Measurements from ENCODE around the gene ZNF33B. TPM values are rescaled to one million over a fixed set of nuclear protein-coding genes. Genes with fewer than 3 reads are reported as not detected.

ZNF33B gene
- total and polyA plus RNA-seq, 10 donors = 12.2 to 34.1 (median 25.3) TPM

DNA sequence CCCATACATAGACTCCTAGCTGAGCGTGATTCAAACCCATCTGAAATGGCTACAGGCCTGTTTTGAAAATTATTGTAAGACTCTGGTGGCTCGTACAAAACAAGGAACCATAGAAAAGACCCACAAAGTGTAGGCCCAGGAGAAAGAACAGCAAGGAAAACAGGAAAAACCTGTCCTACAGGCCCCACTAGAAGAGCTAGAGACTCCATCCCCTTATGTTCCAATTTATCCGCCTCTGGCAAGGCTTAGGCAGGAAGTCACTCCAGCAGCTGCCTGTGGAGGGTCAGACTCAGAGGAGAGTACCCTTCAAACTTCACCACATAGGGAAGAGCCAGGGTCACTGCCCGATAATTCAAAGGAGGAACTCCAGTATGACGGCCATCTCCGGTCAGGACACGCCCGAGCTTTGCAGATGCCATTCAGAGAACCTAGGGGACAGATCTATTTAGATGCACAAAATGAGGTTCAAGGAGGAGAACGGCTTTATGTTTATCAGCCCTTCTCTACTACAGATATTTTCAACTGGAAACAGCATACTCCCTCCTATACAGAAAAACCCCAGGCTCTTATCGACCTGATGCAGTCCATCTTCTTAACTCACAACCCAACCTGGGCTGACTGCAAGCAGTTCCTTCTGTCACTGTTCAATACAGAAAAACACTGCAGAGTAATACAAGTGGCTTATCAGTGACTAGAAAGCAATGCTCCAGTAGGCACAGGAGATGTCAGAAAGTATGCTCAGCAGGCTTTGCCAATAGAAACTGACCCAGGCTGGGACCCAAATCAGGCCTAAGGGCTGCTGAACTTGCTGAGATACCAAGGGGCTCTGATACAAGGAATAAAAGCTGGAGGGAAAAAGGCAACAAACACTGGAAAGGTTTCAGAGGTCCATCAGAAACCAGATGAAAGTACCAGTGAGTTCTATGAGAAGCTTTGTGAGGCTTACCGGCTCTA, 8.6 kb upstream of the ZNF33B start:
- TF ChIP-seq POLR2A (IDR thresholded peaks at IDR 0.05) = no peak
- no peak for TF ChIP-seq CTCF (IDR thresholded peaks at IDR 0.05 in 8 of 11, conservative IDR thresholded peaks at IDR 0.05 in 3 of 11)
- TF ChIP-seq POLR2AphosphoS5 (IDR thresholded peaks at IDR 0.05) = no peak
- no peaks in the 10 kb centered on the region for H3K36me3 ChIP-seq

GRCh38 chr10:42646214-42646613, 7.8 kb upstream of the ZNF33B start:
- Histone ChIP-seq H3K4me3 (no peak overlapping the region), H3K4me1 (no peaks in the 10 kb centered on the region), H3K27me3 (replicated peaks in 1 of 7) (no peaks in the 10 kb centered on the region), H3K27ac (no peak overlapping the region), H3K9me3 (no peaks in the 10 kb centered on the region), H3K36me3 (no peaks in the 10 kb centered on the region)
- DNase-seq = no peak
- 75 to 82% (median 79%) methylated on average over 4 of the region's 4 CpGs for WGBS, 5 donors
- intact Hi-C loops (cut with DNase I; ENCODE audit: low total_unique reads) = no loop called here
- no peak for TF ChIP-seq POLR2A (IDR thresholded peaks at IDR 0.05)
- TF ChIP-seq CTCF (IDR thresholded peaks at IDR 0.05 in 8 of 11, conservative IDR thresholded peaks at IDR 0.05 in 3 of 11) = no peak
- no peak for TF ChIP-seq POLR2AphosphoS5 (IDR thresholded peaks at IDR 0.05)

More for the DNA sequence above, 8.6 kb upstream of the ZNF33B start:
- Histone ChIP-seq H3K9me3 (no peaks in the 10 kb centered on the region), H3K27me3 (replicated peaks in 1 of 7) (no peaks in the 10 kb centered on the region), H3K4me1 (no peaks in the 10 kb centered on the region), H3K27ac (no peak overlapping the region), H3K4me3 (no peak overlapping the region)
- intact Hi-C loops (cut with DNase I; ENCODE audit: low total_unique reads) = no loop called here
- DNase-seq = no peak
- 79 to 82% (median 79%) methylated on average over 11 of the region's 11 CpGs for WGBS, 5 donors

DNA sequence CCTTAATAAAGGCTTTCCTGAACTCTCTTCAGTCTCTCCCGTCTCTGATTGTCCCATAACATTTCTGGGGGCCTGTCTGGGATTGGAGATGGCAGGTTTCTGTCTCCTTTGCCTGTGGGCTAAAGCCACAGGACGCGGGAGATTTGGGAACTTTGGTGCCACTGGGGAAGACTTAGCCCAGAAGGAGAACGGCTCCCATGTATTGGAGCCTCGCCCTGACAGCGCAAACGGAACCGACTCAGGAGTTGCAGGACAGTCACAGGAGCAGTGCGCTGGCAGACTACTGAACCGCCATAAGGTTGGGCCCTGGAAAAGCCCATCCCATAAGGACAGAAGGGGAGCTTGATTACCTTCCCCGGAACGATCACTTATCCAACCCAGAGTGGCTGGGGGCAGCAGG, 7.1 kb upstream of the ZNF33B start:
- intact Hi-C loops (cut with DNase I; ENCODE audit: low total_unique reads) = no loop called here

More for the DNA sequence above, 7.1 kb upstream of the ZNF33B start:
- no peak for TF ChIP-seq POLR2AphosphoS5 (IDR thresholded peaks at IDR 0.05)
- no peak for TF ChIP-seq CTCF (IDR thresholded peaks at IDR 0.05 in 8 of 11, conservative IDR thresholded peaks at IDR 0.05 in 3 of 11)
- no peak for TF ChIP-seq POLR2A (IDR thresholded peaks at IDR 0.05)
- 86 to 95% (median 89%) methylated on average over 10 to 12 of the region's 12 CpGs for WGBS, 5 donors
- Histone ChIP-seq H3K36me3 (no peaks in the 10 kb centered on the region), H3K27ac (no peak overlapping the region), H3K27me3 (replicated peaks in 1 of 7) (no peaks in the 10 kb centered on the region), H3K9me3 (no peaks in the 10 kb centered on the region), H3K4me1 (no peaks in the 10 kb centered on the region), H3K4me3 (no peak overlapping the region)
- DNase-seq = no peak
